B cell (primary cell): ENCODE data around the gene NRBP1. TPM values are rescaled to one million over a fixed set of nuclear protein-coding genes. Genes with fewer than 3 reads are reported as not detected.

Source experiments
- ATAC-seq: fragments of 200-7000 bp; cut with Tn5 transposase; one replicate; pipeline ENCODE4 v1.10.0; 2021; ENCODE audit warnings: low read depth, mild to moderate bottlenecking, moderate number of reproducible peaks, moderate library complexity
- CTCF ChIA-PET: fragments of 350-600 bp; sonication (Branson Sonifier 250); formaldehyde crosslinking; loops from one replicate; lab custom pipeline; 2021; ENCODE audit warnings: antibody characterized with exemption, inconsistent platforms; lab: Charles Lee
- POLR2A ChIA-PET: fragments of 350-600 bp; sonication (Branson Sonifier 250); formaldehyde crosslinking; loops from one replicate; lab custom pipeline; 2021; ENCODE audit warnings: antibody characterized with exemption; lab: Charles Lee
- DNase-seq: peaks from one replicate; pipeline ENCODE4 v3.0.0; 2013
- H2AFZ ChIP-seq: 2 replicates; pipeline ENCODE4 v1.6.1; 2012; ENCODE audit warnings: mild to moderate bottlenecking, low read depth, low read length; ENCODE audit not compliant: insufficient read depth, poor library complexity, severe bottlenecking
- H3K27ac ChIP-seq, 2 donors: 1 replicate in 1 of 2; 2 replicates in 1 of 2; pipeline ENCODE4 v1.5.1; 2012 to 2013; ENCODE audit warnings: low read length in 2 of 2, mild to moderate bottlenecking in 2 of 2, moderate library complexity in 1 of 2
- H3K27me3 ChIP-seq, 4 experiments: fragments of 200-600 bp in 1 of 4; sonication (generic) in 1 of 4; replicated peaks in 1 of 4; 1 replicate in 2 of 4; 2 replicates in 2 of 4; pipeline versions ENCODE4 v1.6.1 to v1.7.0; 2013 to 2016; ENCODE audit warnings: low read length in 3 of 4, mild to moderate bottlenecking in 2 of 4, mixed read lengths in 1 of 4, moderate library complexity in 1 of 4; ENCODE audit not compliant: insufficient read depth in 4 of 4, control insufficient read depth in 3 of 4; ENCODE audit errors: control extremely low read depth in 1 of 4
- H3K36me3 ChIP-seq, 2 experiments: replicated peaks in 1 of 2; 1 replicate in 1 of 2; 2 replicates in 1 of 2; pipeline versions ENCODE4 v1.6.1 to v1.7.1; 2013; ENCODE audit warnings: low read length in 1 of 2; ENCODE audit not compliant: insufficient read depth in 2 of 2, control insufficient read depth in 1 of 2; ENCODE audit errors: control extremely low read depth in 1 of 2, extremely low read depth in 1 of 2
- H3K4me1 ChIP-seq, 2 donors: fragments of 200-600 bp in 1 of 2; sonication (generic) in 1 of 2; 1 replicate in 1 of 2; 2 replicates in 1 of 2; pipeline versions ENCODE4 v1.5.1 to v1.6.1; 2013 to 2017; ENCODE audit warnings: low read length in 2 of 2; ENCODE audit not compliant: control insufficient read depth in 2 of 2, insufficient read depth in 2 of 2
- H3K4me2 ChIP-seq: replicated peaks from 2 replicates; pipeline ENCODE3; 2012; ENCODE audit warnings: mild to moderate bottlenecking, low read depth, low read length; ENCODE audit not compliant: poor library complexity, severe bottlenecking
- H3K4me3 ChIP-seq, 5 experiments: fragments of 200-600 bp in 1 of 5; sonication (generic) in 1 of 5; 1 replicate in 3 of 5; 2 replicates in 2 of 5; pipeline versions ENCODE4 v1.5.1 to v1.7.0; 2011 to 2016; ENCODE audit warnings: low read length in 4 of 5, mild to moderate bottlenecking in 4 of 5, low read depth in 2 of 5, control low read depth in 1 of 5, moderate library complexity in 1 of 5; ENCODE audit not compliant: insufficient read depth in 1 of 5; ENCODE audit errors: control extremely low read depth in 1 of 5, extremely low read depth in 1 of 5
- H3K79me2 ChIP-seq: fragments of 200-600 bp; sonication (generic); one replicate; pipeline ENCODE4 v1.6.0; 2016; ENCODE audit warnings: low read length; ENCODE audit not compliant: control insufficient read depth, insufficient read depth
- H3K9ac ChIP-seq: fragments of 200-600 bp; sonication (generic); 2 replicates; pipeline ENCODE4 v1.6.1; 2017; ENCODE audit warnings: mild to moderate bottlenecking, low read length, moderate library complexity
- H3K9me3 ChIP-seq, 3 donors: one replicate each; pipeline versions ENCODE4 v1.6.1 to v1.7.1; 2013; ENCODE audit warnings: low read length in 2 of 3; ENCODE audit not compliant: control insufficient read depth in 2 of 3, insufficient read depth in 1 of 3; ENCODE audit errors: control extremely low read depth in 1 of 3
- H4K20me1 ChIP-seq: 2 replicates; pipeline ENCODE4 v1.6.0; 2012; ENCODE audit warnings: mild to moderate bottlenecking, low read length; ENCODE audit not compliant: insufficient read depth, control insufficient read depth, poor library complexity, severe bottlenecking
- H3K27ac Mint-ChIP-seq: one replicate; pipeline ENCODE4 v1.8.0; 2021; ENCODE audit warnings: mixed read lengths
- H3K27me3 Mint-ChIP-seq: one replicate; pipeline ENCODE4 v1.8.0; 2021; ENCODE audit warnings: mixed read lengths
- H3K4me1 Mint-ChIP-seq: one replicate; pipeline ENCODE4 v1.8.0; 2021; ENCODE audit warnings: mixed read lengths
- H3K4me3 Mint-ChIP-seq: one replicate; pipeline ENCODE4 v1.8.0; 2021; ENCODE audit warnings: mixed read lengths
- H3K9me3 Mint-ChIP-seq: one replicate; pipeline ENCODE4 v1.8.0; 2022; ENCODE audit warnings: mixed read lengths; ENCODE audit not compliant: insufficient read depth
- EZH2 ChIP-seq: IDR thresholded peaks from 2 replicates; pipeline ENCODE4 v1.6.1; 2012; ENCODE audit warnings: borderline replicate concordance, low read depth, mild to moderate bottlenecking, moderate library complexity, low read length; ENCODE audit not compliant: insufficient read depth, poor library complexity, severe bottlenecking
- WGBS: methylation state at CpG from one replicate; pipeline ENCODE4 v1.1.5; 2013; ENCODE audit warnings: missing lambda C conversion rate; ENCODE audit not compliant: insufficient coverage; 5-methylcytosine and 5-hydroxymethylcytosine counted together
- intact Hi-C: fragments of 100-400 bp; cut with micrococcal nuclease; formaldehyde crosslinking; loops from one replicate; pipeline ENCODE4 v1.10.0; 2022
- polyA plus RNA-seq: library from polyadenylated mRNA; depleted of rRNA; stranded (reverse); fragments of >200 nt; gene quantifications from 2 replicates; pipeline ENCODE4 v1.2.3, GENCODE V29; 2012
- total RNA-seq, 2 donors: library from RNA; stranded (reverse); fragments of 120-200 nt in 1 of 2; gene quantifications; 1 replicate in 1 of 2; 2 replicates in 1 of 2; pipeline versions ENCODE4 v1.2.3 to v1.2.4, GENCODE V29; 2013 to 2022
- TF ChIP-seq, protein P1 (sequence below): fragments of 200-600 bp; IDR thresholded peaks from one replicate; pipeline ENCODE4 v1.8.0; 2022; ENCODE audit warnings: antibody characterized with exemption, mild to moderate bottlenecking

Gene NRBP1
- total and polyA plus RNA-seq, 2 donors (not counting 1 experiment from before 2014, with no cell fraction given), result 69.2 to 115 TPM

DNA sequence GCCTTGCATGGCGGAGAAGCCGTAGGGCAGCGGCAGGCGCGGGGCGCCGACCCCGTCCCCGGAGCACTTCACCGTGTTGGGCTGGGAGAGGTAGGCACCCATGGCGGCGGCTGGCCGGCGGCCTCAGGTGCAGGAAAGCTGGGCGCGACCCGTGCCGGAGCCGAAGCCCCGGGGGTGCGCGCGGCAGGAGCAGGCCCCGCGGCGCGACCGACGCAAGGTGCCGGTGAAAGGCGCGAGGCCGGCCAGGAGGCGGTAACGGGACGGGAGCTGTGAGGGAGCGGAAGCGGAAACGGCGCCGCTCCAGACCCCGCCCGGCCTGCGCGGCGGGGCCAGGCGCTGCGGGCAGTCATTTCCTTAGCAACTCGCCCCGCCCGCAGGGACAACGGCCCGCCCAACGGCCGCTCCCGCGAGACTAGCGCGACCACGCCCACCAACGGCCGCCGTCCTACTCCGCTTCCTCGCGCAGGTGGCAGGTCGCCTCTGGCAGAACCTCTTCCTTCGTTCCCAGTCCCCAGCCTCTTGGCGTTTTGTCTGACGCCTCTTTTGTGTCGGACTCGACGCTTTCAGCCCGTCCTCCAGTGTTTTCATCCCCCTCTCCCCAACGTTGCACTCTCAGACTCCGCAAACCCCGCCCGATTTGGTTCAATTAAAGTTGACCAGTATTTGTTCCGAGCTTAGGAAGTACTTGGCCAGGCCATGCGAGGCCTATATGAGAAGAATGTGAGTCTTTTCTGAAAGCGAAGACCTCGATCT lies 18.9 kb upstream of the NRBP1 start, which contains the start of gene PPM1G:
PPM1G (minus strand) TSS at position 271 of the 753 bp plus-strand sequence; CDS start at position 102, 169 bp downstream.
- Histone ChIP-seq H3K9ac (peak within 1 kb of the TSS; percentile 97), H3K36me3 (peaks cover 0 to 7% of the 10 kb centered on the region in 2 experiments), H2AFZ (peak within 1 kb of the TSS; percentile 88), H3K79me2 (peaks cover 54% of the 10 kb centered on the region), H3K4me1 (peaks cover 15 to 20% of the 10 kb centered on the region in 2 donors), H3K27ac (peak within 1 kb of the TSS; percentile 76 to 77), H3K4me2 (peak within 1 kb of the TSS; percentile 78), H3K4me3 (peak within 1 kb of the TSS; percentile 28 to 96 (median 95)), H4K20me1 (peaks cover 12% of the 10 kb centered on the region), H3K9me3 (no peaks in the 10 kb centered on the region), H3K27me3 (no peaks in the 10 kb centered on the region)
- Mint-ChIP-seq H3K27me3 (peaks cover 13% of the 10 kb centered on the region), H3K27ac (peak within 1 kb of the TSS; percentile 90), H3K4me3 (peak within 1 kb of the TSS; percentile 87), H3K4me1 (peaks cover 26% of the 10 kb centered on the region), H3K9me3 (no peaks in the 10 kb centered on the region)
- peak; percentile 97 for ATAC-seq
- peak; percentile 96 for DNase-seq
- CTCF ChIA-PET, result interaction anchor here (1.0 to 2.6 kb wide), 7 partner anchors 16 to 53 kb away, joined by 3 to 31 read pairs (median 4); partner anchors contain the start of genes GTF3C2, NRBP1 and ZNF513
- intact Hi-C loops, result loop anchor here (1.0 to 10.0 kb wide), 10 partner anchors 19 to 254 kb away; partner anchors contain the start of genes ATRAID, CAD, CCDC121 and EIF2B4
- 2% methylated on average over 82 of the region's 82 CpGs for WGBS
- POLR2A ChIA-PET, result interaction anchor here (0.5 to 2.1 kb wide), 8 partner anchors 14 to 222 kb away, joined by 3 to 28 read pairs (median 5); partner anchors contain the start of genes CCDC121, EIF2B4, GPN1 and NRBP1
- TF ChIP-seq, protein P1, sequence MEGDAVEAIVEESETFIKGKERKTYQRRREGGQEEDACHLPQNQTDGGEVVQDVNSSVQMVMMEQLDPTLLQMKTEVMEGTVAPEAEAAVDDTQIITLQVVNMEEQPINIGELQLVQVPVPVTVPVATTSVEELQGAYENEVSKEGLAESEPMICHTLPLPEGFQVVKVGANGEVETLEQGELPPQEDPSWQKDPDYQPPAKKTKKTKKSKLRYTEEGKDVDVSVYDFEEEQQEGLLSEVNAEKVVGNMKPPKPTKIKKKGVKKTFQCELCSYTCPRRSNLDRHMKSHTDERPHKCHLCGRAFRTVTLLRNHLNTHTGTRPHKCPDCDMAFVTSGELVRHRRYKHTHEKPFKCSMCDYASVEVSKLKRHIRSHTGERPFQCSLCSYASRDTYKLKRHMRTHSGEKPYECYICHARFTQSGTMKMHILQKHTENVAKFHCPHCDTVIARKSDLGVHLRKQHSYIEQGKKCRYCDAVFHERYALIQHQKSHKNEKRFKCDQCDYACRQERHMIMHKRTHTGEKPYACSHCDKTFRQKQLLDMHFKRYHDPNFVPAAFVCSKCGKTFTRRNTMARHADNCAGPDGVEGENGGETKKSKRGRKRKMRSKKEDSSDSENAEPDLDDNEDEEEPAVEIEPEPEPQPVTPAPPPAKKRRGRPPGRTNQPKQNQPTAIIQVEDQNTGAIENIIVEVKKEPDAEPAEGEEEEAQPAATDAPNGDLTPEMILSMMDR, result no peak
- no peak for TF ChIP-seq EZH2
